GM13977 (cell line): ENCODE data around the gene ARHGAP28.

Experiments used
- DNase-seq: peaks from one replicate; pipeline ENCODE4 v3.0.0; 2012; ENCODE audit warnings: low spot score
- in situ Hi-C: fragments of 300-500 bp; cut with MboI; formaldehyde crosslinking; loops from one replicate; pipeline ENCODE4 v1.12.0; 2022; ENCODE audit warnings: low sequenced_read_pairs, low pct_unique_long_range_greater_than_20kb, mixed read lengths, inconsistent platforms; ENCODE audit not compliant: unreplicated experiment
- TF ChIP-seq, protein P1 (sequence below): IDR thresholded peaks from 2 replicates; pipeline ENCODE4 v1.5.1; 2012; ENCODE audit warnings: mild to moderate bottlenecking, control low read depth; ENCODE audit not compliant: insufficient read depth; ENCODE audit errors: extremely low read depth, missing control alignments

The ARHGAP28 gene

GRCh38 chr18:6746386-6746960 lies 17.0 kb downstream of the ARHGAP28 start:
- DNase-seq, result no peak
- in situ Hi-C loops, result no loop called here
- TF ChIP-seq, protein P1, sequence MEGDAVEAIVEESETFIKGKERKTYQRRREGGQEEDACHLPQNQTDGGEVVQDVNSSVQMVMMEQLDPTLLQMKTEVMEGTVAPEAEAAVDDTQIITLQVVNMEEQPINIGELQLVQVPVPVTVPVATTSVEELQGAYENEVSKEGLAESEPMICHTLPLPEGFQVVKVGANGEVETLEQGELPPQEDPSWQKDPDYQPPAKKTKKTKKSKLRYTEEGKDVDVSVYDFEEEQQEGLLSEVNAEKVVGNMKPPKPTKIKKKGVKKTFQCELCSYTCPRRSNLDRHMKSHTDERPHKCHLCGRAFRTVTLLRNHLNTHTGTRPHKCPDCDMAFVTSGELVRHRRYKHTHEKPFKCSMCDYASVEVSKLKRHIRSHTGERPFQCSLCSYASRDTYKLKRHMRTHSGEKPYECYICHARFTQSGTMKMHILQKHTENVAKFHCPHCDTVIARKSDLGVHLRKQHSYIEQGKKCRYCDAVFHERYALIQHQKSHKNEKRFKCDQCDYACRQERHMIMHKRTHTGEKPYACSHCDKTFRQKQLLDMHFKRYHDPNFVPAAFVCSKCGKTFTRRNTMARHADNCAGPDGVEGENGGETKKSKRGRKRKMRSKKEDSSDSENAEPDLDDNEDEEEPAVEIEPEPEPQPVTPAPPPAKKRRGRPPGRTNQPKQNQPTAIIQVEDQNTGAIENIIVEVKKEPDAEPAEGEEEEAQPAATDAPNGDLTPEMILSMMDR, result no peak

DNA sequence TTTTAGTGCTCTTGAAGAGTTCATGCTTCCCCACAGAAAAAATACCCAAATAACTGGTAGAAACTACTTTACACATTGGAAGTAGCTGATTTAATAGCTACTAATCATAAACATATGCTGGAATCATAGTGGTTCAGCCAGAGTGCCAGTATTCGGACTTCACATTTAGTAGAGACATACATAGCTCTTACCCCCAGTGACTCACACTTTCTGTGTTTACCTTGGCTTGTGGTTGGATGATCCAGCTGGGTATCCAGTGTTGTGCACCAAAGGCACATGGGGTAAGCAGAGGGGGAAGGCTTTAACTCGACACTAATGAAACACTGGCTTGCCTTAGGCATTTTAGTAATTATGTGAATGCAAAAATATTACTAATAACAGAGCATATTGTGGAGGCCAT lies 18.1 kb downstream of the ARHGAP28 start:
- in situ Hi-C loops, result no loop called here
- TF ChIP-seq, protein P1, result no peak
- DNase-seq, result no peak

GRCh38 chr18:6748241-6748640 lies 18.7 kb downstream of the ARHGAP28 start:
- in situ Hi-C loops, result no loop called here
- TF ChIP-seq, protein P1, result no peak
- no peak for DNase-seq

DNA sequence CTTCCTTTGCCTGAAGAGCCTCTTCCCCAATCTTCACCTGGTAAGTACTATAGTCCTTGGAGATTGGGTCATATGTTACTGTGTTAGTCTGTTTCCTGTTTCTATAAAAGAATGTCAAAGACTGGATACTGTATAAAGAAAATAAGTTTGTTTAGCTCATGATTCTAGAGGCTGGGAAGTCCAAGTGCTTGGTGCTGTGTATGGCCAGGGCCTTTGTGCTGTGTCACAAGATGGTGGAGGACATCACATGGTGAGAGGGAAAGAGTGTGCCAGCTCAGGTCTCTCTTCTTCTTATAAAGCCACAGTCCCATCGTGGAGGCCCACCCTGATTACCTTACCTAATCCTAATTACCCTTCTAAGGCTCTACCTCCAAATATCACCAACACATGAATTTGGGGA lies 20.9 kb downstream of the ARHGAP28 start:
- TF ChIP-seq, protein P1, result no peak
- in situ Hi-C loops, result no loop called here
- no peak for DNase-seq

GRCh38 chr18:6751222-6751621 lies 21.7 kb downstream of the ARHGAP28 start:
- TF ChIP-seq, protein P1, result no peak
- no peak for DNase-seq
- in situ Hi-C loops, result no loop called here

GRCh38 chr18:6752202-6752860 lies 22.8 kb downstream of the ARHGAP28 start:
- TF ChIP-seq, protein P1, result no peak
- in situ Hi-C loops, result no loop called here
- DNase-seq, result no peak
